ENCODE data around the gene PHYKPL.

DNA sequence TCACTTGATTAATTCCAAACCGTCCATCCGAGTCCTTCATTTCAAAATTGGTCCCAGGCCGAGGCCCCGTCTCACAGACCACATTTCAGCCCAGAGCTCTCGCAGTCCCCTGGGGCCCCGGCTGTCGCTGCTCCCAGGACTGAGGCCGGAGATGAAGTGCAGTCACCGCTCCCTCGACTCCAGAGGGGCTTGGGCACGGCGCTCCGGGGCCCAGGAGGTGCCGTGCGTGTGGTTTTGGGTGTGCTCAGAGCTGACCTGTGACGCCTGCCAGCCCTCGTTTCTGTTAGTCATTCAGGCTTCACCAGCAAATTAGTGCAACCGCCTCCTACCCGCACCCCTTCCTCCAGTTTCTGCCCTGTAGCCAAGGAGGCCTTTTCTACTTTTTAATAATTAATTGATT is 48.7 kb upstream of the PHYKPL start:
- TF ChIP-seq CTCF (optimal IDR thresholded peaks at IDR 0.05 in 1 of 3, IDR thresholded peaks at IDR 0.05 in 1 of 3, conservative IDR thresholded peaks at IDR 0.05 in 1 of 3; ENCODE audit: extremely low read depth in 1 of 3, insufficient read depth in 2 of 3, low read length in 3 of 3), result no peak
- no peak for TF ChIP-seq EZH2 (IDR thresholded peaks at IDR 0.05; ENCODE audit: low read length)
